GM21526 (cell line): ENCODE results near the gene TRAF2.

Experiments
- ATAC-seq: cut with Tn5 transposase; IDR thresholded peaks from one replicate; pipeline ENCODE4 v1.9.1; 2021; ENCODE audit warnings: moderate library complexity; ENCODE audit not compliant: unreplicated experiment, low FRiP score

TRAF2 gene

GRCh38 chr9:136973618-136974617 is 87.6 kb downstream of the TRAF2 start:
- ATAC-seq = no peak

GRCh38 chr9:136974817-136975535 is 88.7 kb downstream of the TRAF2 start:
- no peak for ATAC-seq

GRCh38 chr9:136975644-136976043 is 89.3 kb downstream of the TRAF2 start:
- no peak for ATAC-seq
